Activated gamma-delta T cell (primary cell): Measurements from ENCODE around the gene FAM229B.
"Not testable (repeated sequence)": the region's sequence is repeated elsewhere in the genome, so short reads cannot be mapped to it uniquely, and the experiment has no call there.

ENCODE experiments used
- DNase-seq: peaks from one replicate; lab custom pipeline; 2025; lab: John Stamatoyannopoulos, UW
- total RNA-seq, 2 donors: gene quantifications; one replicate each; lab custom pipeline; 2026; lab: John Stamatoyannopoulos, UW

FAM229B gene
- 2.5 to 3.8 reads per million in 2 donors for total RNA-seq

DNA sequence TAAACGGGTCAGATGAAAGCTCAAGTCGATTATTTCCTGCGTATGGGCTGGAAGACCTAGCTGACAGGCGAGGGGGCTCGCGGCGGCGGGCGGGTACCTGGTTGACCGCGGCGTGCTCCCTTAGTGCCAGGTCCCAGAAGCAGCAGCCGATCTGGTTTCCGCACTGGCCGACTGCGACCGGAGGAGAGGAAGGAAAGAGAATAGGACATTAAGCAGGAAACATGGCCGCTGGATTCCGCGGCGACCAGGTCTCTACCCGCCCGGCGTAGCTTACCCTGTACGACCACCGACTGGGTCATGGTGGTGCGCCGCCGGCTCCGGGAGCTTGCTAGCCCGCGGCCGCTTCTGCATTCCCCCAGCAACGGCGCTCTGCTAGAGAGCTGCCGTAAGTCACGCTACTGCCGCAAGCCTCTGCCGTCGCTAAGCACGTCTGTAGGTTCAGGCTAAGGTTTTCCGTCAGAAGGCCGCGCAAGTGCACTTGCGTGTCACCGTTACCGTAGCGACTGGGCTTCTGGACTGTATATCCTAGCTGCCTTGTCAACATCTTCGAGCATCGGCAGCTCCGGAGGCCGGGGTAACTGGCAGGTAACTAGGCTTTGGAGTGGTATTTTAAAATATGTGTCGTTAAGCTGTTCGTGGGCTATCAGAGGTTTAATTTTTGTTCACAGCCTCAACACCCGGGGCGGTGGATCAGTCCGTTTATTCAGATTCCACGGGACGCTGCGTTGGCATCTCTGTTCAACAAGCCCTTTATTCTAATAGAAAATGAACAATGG, at the start of gene FAM229B, which contains the start of gene TUBE1:
Gene FAM229B, plus strand, starts transcription at position 456 of the 776 bp plus-strand sequence. CDS start 11,693 bp downstream, outside the sequence.
Gene TUBE1, minus strand, starts transcription at position 347 of the 776 bp plus-strand sequence. Its CDS starts 48 bp downstream, at position 299.
- peak; percentile 67 for DNase-seq

DNA sequence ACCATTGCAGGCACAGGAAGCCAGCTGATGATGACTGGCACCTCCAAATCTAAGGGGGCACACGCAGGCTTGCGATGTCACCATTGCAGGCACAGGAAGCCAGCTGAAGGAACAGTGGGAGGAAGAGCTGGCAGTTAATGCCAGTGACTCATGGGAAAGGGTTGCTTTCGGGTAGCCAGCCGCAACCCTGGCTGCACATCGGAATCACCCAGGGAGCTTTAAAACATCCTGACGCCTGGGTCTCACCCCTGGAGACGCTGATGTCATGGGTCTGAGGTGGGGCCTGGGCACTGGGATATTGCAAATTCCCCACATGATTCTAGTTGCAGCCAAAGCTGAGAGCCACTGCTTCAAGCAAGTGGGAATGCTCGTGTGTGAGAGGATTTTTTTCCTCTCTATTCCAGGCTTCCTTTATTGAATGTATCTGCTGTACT, 49.6 kb upstream of the FAM229B start:
- no peak for DNase-seq

- DNase-seq = no peak
Observed at GRCh38 chr6:112038268-112038667, 49.1 kb upstream of the FAM229B start.

DNA sequence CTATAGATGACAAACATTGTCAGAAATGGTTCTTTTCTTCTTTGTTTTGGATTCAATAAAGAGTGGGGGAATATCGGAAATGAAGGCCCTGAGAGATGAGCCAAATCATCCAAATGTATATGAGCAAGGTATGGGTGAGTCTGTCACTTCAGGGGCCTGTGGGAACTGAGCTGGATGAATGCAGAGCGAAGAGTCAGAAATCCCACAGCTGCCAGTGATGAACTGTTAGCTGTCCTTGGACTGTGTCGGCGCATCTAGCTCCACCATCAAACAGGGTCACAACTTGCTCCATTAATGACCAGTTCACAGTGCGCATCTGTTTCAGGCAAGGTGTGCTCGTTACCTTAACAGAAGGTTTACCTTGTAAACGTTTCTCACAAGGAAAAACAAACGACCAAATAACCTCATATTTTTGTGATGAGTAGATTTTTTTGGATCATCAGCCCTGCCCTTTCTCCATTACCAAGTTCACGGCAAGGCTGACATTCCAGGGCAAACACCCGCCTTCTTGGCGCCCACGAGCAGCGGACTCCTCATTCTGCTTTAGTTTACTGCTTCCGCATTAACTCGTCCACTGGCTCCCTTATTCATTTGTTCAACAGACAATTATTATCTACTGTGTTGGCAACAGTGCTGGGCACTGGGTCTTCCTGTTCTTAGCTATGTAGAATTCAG, 48.5 kb upstream of the FAM229B start:
- DNase-seq = no peak

DNA sequence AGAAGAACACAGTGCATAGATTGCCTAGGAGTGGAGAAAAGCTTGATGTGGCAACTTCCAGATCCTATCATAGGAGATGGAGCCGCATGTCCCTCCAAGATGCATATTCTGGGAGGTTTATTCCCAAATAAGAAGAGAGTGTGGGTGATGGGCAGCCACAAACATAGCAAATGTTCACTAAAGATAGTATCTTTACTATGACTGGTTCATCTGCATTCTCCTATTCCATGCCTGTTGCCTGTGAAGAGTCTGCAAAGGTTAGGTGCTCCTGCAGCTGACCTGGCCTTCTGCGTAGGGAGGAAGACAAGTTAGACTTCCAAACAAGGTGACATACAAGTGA, 48.0 kb upstream of the FAM229B start:
- no peak for DNase-seq

GRCh38 chr6:112040956-112041355, 46.4 kb upstream of the FAM229B start:
- no peak for DNase-seq

DNA sequence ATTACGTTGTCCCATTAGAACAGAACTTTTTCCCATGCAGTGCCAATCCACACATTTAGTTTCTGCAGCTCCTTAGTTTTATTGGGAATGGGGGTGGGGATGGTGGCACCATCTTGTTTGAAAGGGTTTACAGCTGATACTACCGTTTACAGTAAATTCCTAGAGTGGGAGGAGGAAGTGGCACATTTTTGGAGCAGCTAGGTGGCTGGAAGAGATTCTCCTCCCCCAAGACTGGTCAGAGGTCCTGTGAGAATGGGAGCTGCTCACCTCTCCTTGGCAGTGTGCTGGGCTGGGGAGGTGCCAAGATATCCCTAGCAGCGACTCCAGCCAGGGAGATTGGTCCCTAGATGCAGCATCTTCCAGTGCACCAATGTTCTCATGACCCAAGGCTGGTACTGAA, 45.9 kb upstream of the FAM229B start:
- no peak for DNase-seq

DNA sequence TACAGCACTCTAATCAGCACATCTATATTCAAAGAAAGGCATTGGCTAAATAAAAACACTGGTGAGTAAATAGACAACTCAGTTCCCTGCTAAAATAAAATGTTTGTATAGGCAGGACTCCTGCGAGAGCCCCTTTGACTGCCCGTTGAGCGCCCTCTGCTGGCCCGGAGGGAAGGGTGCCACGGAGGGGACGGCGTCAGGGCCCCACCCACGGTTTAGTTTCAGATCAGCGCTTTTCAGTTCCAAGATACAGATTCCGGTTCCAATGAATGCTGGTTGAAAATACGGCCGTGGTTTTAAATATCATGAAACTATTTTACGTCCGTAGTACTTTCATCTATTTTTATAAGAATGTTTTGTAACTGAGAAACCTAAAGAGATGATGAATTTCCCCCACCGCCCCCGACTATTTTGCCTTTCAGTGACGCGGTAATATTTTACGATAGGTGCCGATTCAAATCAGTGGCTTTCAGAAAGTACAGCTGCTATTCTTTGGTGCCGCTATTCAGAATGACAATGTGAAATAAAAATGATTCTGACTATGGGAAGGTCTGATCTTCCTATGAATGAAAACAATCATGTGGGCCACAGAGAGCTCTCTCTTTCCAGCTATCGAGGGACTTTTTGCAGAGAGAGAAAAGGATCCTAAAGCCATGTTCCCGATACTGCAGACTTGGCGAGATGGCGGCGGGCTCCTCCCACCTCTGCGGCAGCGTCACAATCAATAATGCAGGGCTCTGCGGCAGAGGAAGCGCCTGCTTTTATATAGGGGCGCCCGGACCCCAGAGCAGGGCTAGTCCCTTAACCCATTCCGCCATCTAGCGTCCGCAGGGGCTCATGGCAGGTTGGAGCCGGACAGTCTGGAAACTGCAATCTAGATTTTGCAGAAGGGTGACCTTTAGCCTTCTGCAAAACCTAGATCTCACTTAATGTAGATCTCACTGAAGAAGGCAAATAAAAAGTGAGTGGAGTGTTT, 44.1 kb upstream of the FAM229B start:
- DNase-seq = peak; percentile 62

DNA sequence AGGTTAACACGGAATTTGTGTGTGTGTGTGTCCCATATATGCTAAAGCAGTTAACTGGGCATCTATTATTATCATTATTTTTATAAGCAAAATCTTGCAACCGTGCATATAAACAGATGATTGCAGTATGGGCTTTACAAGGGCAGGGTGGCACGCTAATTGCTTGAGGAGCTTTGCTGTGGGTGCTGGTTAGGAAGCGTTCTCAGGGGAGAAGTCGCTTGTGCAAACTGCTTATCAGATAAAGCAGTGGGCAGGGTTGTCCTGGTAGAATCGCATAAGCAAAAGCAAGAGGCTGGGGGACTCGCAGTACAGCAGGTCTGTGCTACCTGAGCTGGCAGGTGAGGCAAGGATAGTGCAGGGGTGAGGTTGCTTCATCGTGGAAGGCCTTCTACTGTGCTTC, 43.2 kb upstream of the FAM229B start:
- DNase-seq = no peak

DNA sequence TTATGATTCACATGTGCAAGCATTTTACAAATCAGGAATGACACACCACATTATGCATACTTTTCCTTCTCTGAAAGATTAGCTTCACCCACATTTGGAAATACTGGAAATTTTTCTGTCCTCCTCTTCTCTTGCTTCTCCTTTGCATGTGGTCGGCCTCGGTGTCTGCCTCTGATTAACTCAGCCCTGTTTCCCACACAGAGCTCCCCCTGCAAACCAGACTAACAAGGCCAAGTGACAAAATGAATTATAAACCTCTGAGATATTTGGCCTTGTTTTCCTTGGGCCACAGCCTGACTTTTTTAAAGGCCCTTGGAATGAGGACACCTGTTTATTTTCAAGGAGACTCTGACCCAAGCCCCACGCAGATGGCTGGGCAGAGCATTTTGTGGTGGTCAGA, 42.5 kb upstream of the FAM229B start:
- no peak for DNase-seq

DNA sequence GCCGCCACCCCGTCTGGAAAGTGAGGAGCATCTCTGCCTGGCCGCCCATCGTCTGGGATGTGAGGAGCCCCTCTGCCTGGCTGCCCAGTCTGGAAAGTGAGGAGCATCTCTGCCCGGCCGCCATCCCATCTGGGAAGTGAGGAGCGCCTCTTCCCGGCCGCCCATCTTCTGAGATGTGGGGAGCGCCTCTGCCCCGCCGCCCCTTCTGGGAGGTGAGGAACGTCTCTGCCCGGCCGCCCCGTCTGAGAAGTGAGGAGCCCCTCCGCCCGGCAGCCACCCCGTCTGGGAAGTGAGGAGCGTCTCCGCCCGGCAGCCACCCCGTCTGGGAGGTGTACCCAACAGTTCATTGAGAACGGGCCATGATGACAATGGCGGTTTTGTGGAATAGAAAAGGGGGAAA, 39.9 kb upstream of the FAM229B start:
- not testable (repeated sequence) for DNase-seq

DNA sequence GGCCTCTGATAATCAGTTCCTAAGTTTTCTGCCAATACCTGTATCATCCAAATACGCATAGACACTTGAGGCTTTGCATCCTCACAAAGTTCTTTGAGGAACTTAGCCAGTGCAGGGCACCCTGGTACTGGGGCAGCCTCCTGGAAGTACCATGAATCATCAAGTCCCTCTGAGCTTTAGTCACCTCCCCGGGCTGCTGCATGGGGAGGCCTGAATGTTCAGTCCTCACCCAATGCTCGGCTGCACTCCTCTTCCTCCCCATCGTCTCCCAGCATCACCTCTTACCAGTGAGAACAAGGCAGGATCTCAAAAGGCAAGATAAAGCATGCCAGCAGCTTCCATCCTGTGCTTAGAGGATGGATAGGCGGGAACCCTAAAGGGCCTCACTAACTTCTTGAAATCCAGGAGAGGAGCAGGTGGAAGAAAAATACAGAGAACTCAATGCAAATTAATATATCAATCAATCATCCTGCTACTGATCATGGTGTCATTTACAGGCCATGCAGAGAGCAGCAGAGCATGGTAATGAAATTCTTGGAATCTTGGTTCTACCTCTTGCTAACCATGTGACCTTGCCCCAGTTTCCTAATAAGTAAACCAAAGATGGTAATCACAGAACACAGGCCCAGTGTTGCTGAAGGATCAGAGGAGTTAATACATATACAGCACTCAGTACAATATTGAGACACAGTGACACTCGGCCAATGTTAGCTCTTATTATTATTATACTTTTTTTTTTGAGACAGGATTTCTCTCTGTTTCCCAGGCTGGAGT, 38.2 kb upstream of the FAM229B start:
- DNase-seq = no peak

GRCh38 chr6:112049996-112050395, 37.4 kb upstream of the FAM229B start:
- no peak for DNase-seq

DNA sequence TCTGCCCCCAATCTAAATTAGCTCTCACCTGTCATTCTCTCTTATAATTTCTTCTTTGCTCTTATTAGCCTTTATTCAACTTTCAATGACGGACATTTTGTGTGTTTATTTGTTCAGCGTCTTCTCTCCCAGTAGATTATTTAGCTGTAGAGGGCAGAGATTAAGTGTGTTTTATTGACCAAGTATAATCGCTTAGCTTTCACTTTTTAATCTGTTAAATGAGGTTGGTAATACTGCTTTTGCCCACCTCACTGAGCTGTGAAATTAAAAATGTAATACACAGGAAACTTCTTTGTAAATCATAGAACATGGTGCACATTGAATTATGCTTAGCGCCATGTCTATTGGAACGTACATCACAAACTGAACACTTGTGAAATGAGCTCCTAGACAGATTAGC, 37.0 kb upstream of the FAM229B start:
- DNase-seq = no peak

- DNase-seq = not testable (repeated sequence)
Observed at GRCh38 chr6:112051251-112051740, 36.1 kb upstream of the FAM229B start.

DNA sequence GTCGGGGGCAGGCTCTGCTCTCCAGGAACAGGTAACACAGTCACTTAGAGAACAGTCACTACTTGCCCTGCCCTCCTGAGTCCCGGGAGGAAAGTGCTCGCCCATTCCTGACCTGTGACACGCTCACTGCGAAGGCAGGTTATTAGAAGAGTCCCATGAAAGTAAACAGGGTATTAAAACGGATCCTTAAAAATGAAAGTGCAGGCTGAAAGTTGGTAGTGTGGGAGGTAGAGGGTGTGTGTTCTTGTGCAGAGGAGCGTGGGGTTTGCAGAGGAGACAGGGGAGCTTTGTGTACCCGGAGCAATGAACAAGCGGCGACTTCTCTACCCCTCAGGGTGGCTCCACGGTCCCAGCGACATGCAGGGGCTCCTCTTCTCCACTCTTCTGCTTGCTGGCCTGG, 33.4 kb upstream of the FAM229B start, which contains the start of gene CCN6:
Gene CCN6, plus strand, starts transcription at position 104 of the 400 bp plus-strand sequence. Its CDS starts 254 bp downstream, at position 358.
- no peak for DNase-seq

GRCh38 chr6:112054555-112055190, 32.7 kb upstream of the FAM229B start:
- DNase-seq = no peak

- DNase-seq = no peak
Observed at GRCh38 chr6:112058243-112059032, 29.0 kb upstream of the FAM229B start.

- DNase-seq = no peak
Observed at GRCh38 chr6:112061605-112062004, 25.8 kb upstream of the FAM229B start.

GRCh38 chr6:112062966-112063365, 24.4 kb upstream of the FAM229B start:
- no peak for DNase-seq
